C4-2B (cell line): Measurements from ENCODE around the gene HNRNPDL.
"Not testable (repeated sequence)": the region's sequence is repeated elsewhere in the genome, so short reads cannot be mapped to it uniquely, and the experiment has no call there.

Experiments used
- H3K27ac ChIP-seq: fragments of 450-650 bp; 2 replicates; pipeline ENCODE4 v1.5.1; 2017
- CTCF ChIP-seq: fragments of 450-650 bp; conservative IDR thresholded peaks from 2 replicates; pipeline ENCODE4 v1.5.1; 2017; ENCODE audit warnings: mild to moderate bottlenecking
- ZFX ChIP-seq: fragments of 450-650 bp; IDR thresholded peaks from 2 replicates; pipeline ENCODE4 v1.6.1; 2017

Gene HNRNPDL

GRCh38 chr4:82401600-82401999, 28.7 kb downstream of the HNRNPDL start:
- no peak overlapping the region for H3K27ac ChIP-seq
- TF ChIP-seq ZFX (no peak), CTCF (no peak)

- TF ChIP-seq ZFX (no peak), CTCF (no peak)
- no peak overlapping the region for H3K27ac ChIP-seq
Observed at GRCh38 chr4:82398263-82398662, 32.0 kb downstream of the HNRNPDL start.

- no peak for TF ChIP-seq CTCF
- no peak for TF ChIP-seq ZFX
- H3K27ac ChIP-seq, result no peak overlapping the region
Observed at GRCh38 chr4:82397527-82397926, 32.7 kb downstream of the HNRNPDL start.

- no peak overlapping the region for H3K27ac ChIP-seq
Observed at GRCh38 chr4:82394896-82395295, 35.4 kb downstream of the HNRNPDL start.

GRCh38 chr4:82390061-82390460, 40.2 kb downstream of the HNRNPDL start:
- H3K27ac ChIP-seq, result not testable (repeated sequence)

More at GRCh38 chr4:82394896-82395295, 35.4 kb downstream of the HNRNPDL start:
- no peak for TF ChIP-seq CTCF
- TF ChIP-seq ZFX, result no peak

GRCh38 chr4:82388405-82388804, 41.9 kb downstream of the HNRNPDL start:
- TF ChIP-seq ZFX (no peak), CTCF (no peak)
- no peak overlapping the region for H3K27ac ChIP-seq

GRCh38 chr4:82386312-82386711, 44.0 kb downstream of the HNRNPDL start:
- H3K27ac ChIP-seq, result not testable (repeated sequence)

GRCh38 chr4:82382751-82383150, 47.5 kb downstream of the HNRNPDL start:
- H3K27ac ChIP-seq, result no peak overlapping the region
- TF ChIP-seq ZFX (no peak), CTCF (no peak)

- H3K27ac ChIP-seq, result no peak overlapping the region
- TF ChIP-seq CTCF (no peak), ZFX (no peak)
Observed at GRCh38 chr4:82381661-82382296, 48.5 kb downstream of the HNRNPDL start.
